HCT116 (cell line): Measurements from ENCODE around the gene ADAM10. TPM values are rescaled to one million over a fixed set of nuclear protein-coding genes. Genes with fewer than 3 reads are reported as not detected.

Experiments
- ATAC-seq: fragments of 200-7000 bp; cut with Tn5 transposase; 2 replicates; pipeline ENCODE4 v1.9.1; 2020; ENCODE audit warnings: mild to moderate bottlenecking, moderate library complexity
- BruUV-seq: library from RNA; stranded (reverse); fragments of 400-500 nt; replicated peaks from 2 replicates; lab custom pipeline; 2021; lab: Mats Ljungman, UMichigan
- CTCF ChIA-PET: fragments of 300-600 bp; sonication (Branson Sonifier 250); formaldehyde crosslinking; loops from one replicate; lab custom pipeline; 2021; ENCODE audit warnings: antibody characterized with exemption; lab: Charles Lee
- POLR2A ChIA-PET: fragments of 300-600, 350-600 bp; sonication (Branson Sonifier 250); formaldehyde crosslinking; loops from one replicate; lab custom pipeline; 2021; ENCODE audit warnings: antibody characterized with exemption; lab: Charles Lee
- RAD21 ChIA-PET, 2 experiments: fragments of 300-600 bp; sonication (Branson Sonifier 250); formaldehyde crosslinking; loops; one replicate each; lab custom pipeline; 2023; ENCODE audit warnings: low total read pairs in 2 of 2; ENCODE audit not compliant: uncharacterized antibody in 2 of 2, unreplicated experiment in 2 of 2, low non-redundant PET in 1 of 2; lab: Charles Lee
- DNase-seq: peaks from one replicate; pipeline ENCODE4 v3.0.0-alpha.2; 2010; ENCODE audit warnings: low read depth, low spot score
- H2AFZ ChIP-seq: fragments of 200-600 bp; shearing (Covaris generic), sonication (generic); 2 replicates; pipeline ENCODE4 v1.6.1; 2017; ENCODE audit warnings: low read depth, mixed run types, mixed read lengths, antibody characterized with exemption, low read length; ENCODE audit not compliant: poor library complexity, severe bottlenecking
- H3K27ac ChIP-seq: 2 replicates; pipeline ENCODE4 v1.5.1; 2012; ENCODE audit warnings: low read depth, low read length
- H3K27me3 ChIP-seq: fragments of 200-600 bp; sonication (generic); 2 replicates; pipeline ENCODE4 v1.6.1; 2016; ENCODE audit warnings: mixed run types, low read length, mixed read lengths; ENCODE audit not compliant: insufficient read depth
- H3K36me3 ChIP-seq, 2 experiments: fragments of 200-500 bp in 1 of 2; fragments of 200-600 bp in 1 of 2; sonication (Bioruptor generic) in 1 of 2; sonication (generic) in 1 of 2; 2 replicates each; pipeline versions ENCODE4 v1.5.1 to v1.6.1; 2014 to 2016; ENCODE audit warnings: low read length in 2 of 2, inconsistent platforms in 1 of 2, mixed read lengths in 1 of 2, mixed run types in 1 of 2; ENCODE audit not compliant: insufficient read depth in 2 of 2, control insufficient read depth in 1 of 2
- H3K4me1 ChIP-seq, 2 experiments: fragments of 200-600 bp in 1 of 2; sonication (generic) in 1 of 2; 2 replicates each; pipeline versions ENCODE4 v1.5.1 to v1.6.1; 2012 to 2017; ENCODE audit warnings: low read length in 2 of 2, inconsistent platforms in 1 of 2, mild to moderate bottlenecking in 1 of 2, mixed read lengths in 1 of 2, mixed run types in 1 of 2, moderate library complexity in 1 of 2; ENCODE audit not compliant: insufficient read depth in 2 of 2, control insufficient read depth in 1 of 2
- H3K4me2 ChIP-seq: fragments of 200-600 bp; sonication (generic); 2 replicates; pipeline ENCODE4 v1.6.1; 2017; ENCODE audit warnings: mixed run types, low read length, mixed read lengths
- H3K4me3 ChIP-seq, 2 experiments: fragments of 200-600 bp in 1 of 2; sonication (generic) in 1 of 2; replicated peaks in 1 of 2; 2 replicates each; pipeline ENCODE4 v1.5.1; 2011 to 2016; ENCODE audit warnings: low read length in 2 of 2, control low read depth in 1 of 2, low read depth in 1 of 2, mild to moderate bottlenecking in 1 of 2, mixed read lengths in 1 of 2, mixed run types in 1 of 2
- H3K79me2 ChIP-seq: fragments of 200-600 bp; sonication (generic); 2 replicates; pipeline ENCODE4 v1.6.1; 2017; ENCODE audit warnings: mild to moderate bottlenecking, mixed run types, low read length, moderate library complexity, mixed read lengths; ENCODE audit not compliant: insufficient read depth
- H3K9ac ChIP-seq: fragments of 200-600 bp; sonication (generic); 2 replicates; pipeline ENCODE4 v1.6.1; 2016; ENCODE audit warnings: low read length, mixed read lengths
- H3K9me2 ChIP-seq: fragments of 200-600 bp; sonication (generic), shearing (Covaris generic); 2 replicates; pipeline ENCODE4 v1.6.1; 2017; ENCODE audit warnings: mixed run types, mild to moderate bottlenecking, moderate library complexity; ENCODE audit not compliant: insufficient read depth
- H3K9me3 ChIP-seq, 2 experiments: fragments of 200-500 bp in 1 of 2; fragments of 200-600 bp in 1 of 2; sonication (Bioruptor generic) in 1 of 2; sonication (generic) in 1 of 2; 2 replicates each; pipeline ENCODE4 v1.6.1; 2014 to 2017; ENCODE audit warnings: low read length in 2 of 2, mixed read lengths in 2 of 2, inconsistent platforms in 1 of 2, low read depth in 1 of 2, mild to moderate bottlenecking in 1 of 2, mixed run types in 1 of 2, moderate library complexity in 1 of 2; ENCODE audit not compliant: control insufficient read depth in 1 of 2, insufficient read depth in 1 of 2
- H4K20me1 ChIP-seq: fragments of 200-600 bp; sonication (generic), shearing (Covaris generic); 2 replicates; pipeline ENCODE4 v1.6.1; 2017; ENCODE audit warnings: mixed run types, mild to moderate bottlenecking, moderate library complexity; ENCODE audit not compliant: insufficient read depth
- CBX3 ChIP-seq: IDR thresholded peaks from 2 replicates; pipeline ENCODE4 v1.6.1; 2012; ENCODE audit warnings: low read depth
- ELF1 ChIP-seq: IDR thresholded peaks from 2 replicates; pipeline ENCODE4 v1.6.1; 2012; ENCODE audit warnings: low read depth, borderline replicate concordance
- EZH2phosphoT487 ChIP-seq: fragments of 200-600 bp; IDR thresholded peaks from 2 replicates; pipeline ENCODE4 v1.6.1; 2018; ENCODE audit warnings: antibody characterized with exemption, borderline replicate concordance
- FOSL1 ChIP-seq: IDR thresholded peaks from 2 replicates; pipeline ENCODE4 v1.6.1; 2012; ENCODE audit warnings: low read depth
- POLR2A ChIP-seq: IDR thresholded peaks from 2 replicates; pipeline ENCODE4 v1.7.0; 2011; ENCODE audit warnings: borderline replicate concordance; ENCODE audit not compliant: insufficient read depth, insufficient read length; ENCODE audit errors: extremely low read depth
- POLR2AphosphoS5 ChIP-seq: IDR thresholded peaks from 2 replicates; pipeline ENCODE4 v1.6.1; 2011; ENCODE audit warnings: mild to moderate bottlenecking, low read depth, low read length, moderate library complexity
- RAD21 ChIP-seq: IDR thresholded peaks from 2 replicates; pipeline ENCODE4 v1.6.1; 2012; ENCODE audit warnings: low read depth, mild to moderate bottlenecking
- SIN3A ChIP-seq: IDR thresholded peaks from 2 replicates; pipeline ENCODE4 v1.6.1; 2012; ENCODE audit warnings: low read depth
- SP1 ChIP-seq: IDR thresholded peaks from 2 replicates; pipeline ENCODE4 v1.6.1; 2012; ENCODE audit warnings: low read depth
- SRF ChIP-seq: IDR thresholded peaks from 2 replicates; pipeline ENCODE4 v1.6.1; 2012; ENCODE audit warnings: low read depth
- TCF7L2 ChIP-seq: IDR thresholded peaks from 2 replicates; pipeline ENCODE4 v1.7.0; 2011; ENCODE audit warnings: borderline replicate concordance, inconsistent platforms; ENCODE audit not compliant: insufficient read depth, insufficient read length; ENCODE audit errors: extremely low read depth
- YY1 ChIP-seq: IDR thresholded peaks from 2 replicates; pipeline ENCODE4 v1.6.1; 2011; ENCODE audit warnings: low read length, low read depth, moderate library complexity, mild to moderate bottlenecking; ENCODE audit not compliant: insufficient replicate concordance; ENCODE audit errors: extremely low read depth
- ZBTB33 ChIP-seq: IDR thresholded peaks from 2 replicates; pipeline ENCODE4 v1.6.1; 2011; ENCODE audit warnings: mild to moderate bottlenecking, low read length, moderate library complexity; ENCODE audit not compliant: insufficient replicate concordance; ENCODE audit errors: extremely low read depth
- ZFX ChIP-seq: fragments of 450-650 bp; IDR thresholded peaks from 2 replicates; pipeline ENCODE4 v1.6.1; 2017
- ZNF274 ChIP-seq: fragments of 200-500 bp; sonication (Bioruptor generic); IDR thresholded peaks from 2 replicates; pipeline ENCODE4 v1.6.1; 2014; ENCODE audit warnings: mild to moderate bottlenecking, low read depth, low read length, inconsistent platforms
- intact Hi-C: fragments of 100-400 bp; cut with micrococcal nuclease; formaldehyde crosslinking; loops from 2 replicates; pipeline ENCODE4 v1.10.0; 2022
- total RNA-seq: library from RNA; stranded (reverse); gene quantifications from one replicate; pipeline ENCODE4 v1.2.1, GENCODE V29; 2021; ENCODE audit not compliant: unreplicated experiment
- TF ChIP-seq, protein P1 (sequence below): IDR thresholded peaks from 2 replicates; pipeline ENCODE4 v1.6.1; 2012; ENCODE audit warnings: low read depth
- TF ChIP-seq, protein P2 (sequence below), 3 experiments: fragments of 200-600 bp in 1 of 3; sonication (generic) in 1 of 3; IDR thresholded peaks in 2 of 3; conservative IDR thresholded peaks in 1 of 3; 2 replicates each; pipeline ENCODE4 v1.5.1; 2012 to 2017; ENCODE audit warnings: low read depth in 2 of 3, low read length in 2 of 3, antibody characterized with exemption in 1 of 3, borderline replicate concordance in 1 of 3, control low read depth in 1 of 3, mild to moderate bottlenecking in 1 of 3, mixed read lengths in 1 of 3, mixed run types in 1 of 3, moderate library complexity in 1 of 3; ENCODE audit not compliant: insufficient read depth in 1 of 3
- TF ChIP-seq, protein P3 (sequence below): IDR thresholded peaks from 2 replicates; pipeline ENCODE4 v1.6.1; 2012
- TF ChIP-seq, protein P4 (sequence below): IDR thresholded peaks from 2 replicates; pipeline ENCODE4 v1.6.1; 2012

The ADAM10 gene
- total RNA-seq, 1 experiment from 2014 or later: 158 TPM

- BruUV-seq: no TSS peak
- intact Hi-C loops: no loop called here
- Histone ChIP-seq H3K36me3 (no peaks in the 10 kb centered on the region), H3K79me2 (no peaks in the 10 kb centered on the region), H3K4me1 (no peaks in the 10 kb centered on the region), H2AFZ (no peak overlapping the region), H3K27ac (no peak overlapping the region), H3K4me2 (no peak overlapping the region), H3K4me3 (no peak overlapping the region), H3K9ac (no peak overlapping the region), H4K20me1 (no peaks in the 10 kb centered on the region), H3K9me2 (no peaks in the 10 kb centered on the region), H3K27me3 (no peaks in the 10 kb centered on the region), H3K9me3 (no peaks in the 10 kb centered on the region)
- no peak for DNase-seq
- POLR2A ChIA-PET: interaction anchor here (1.2 kb wide), 1 partner anchor 12 kb away, joined by 3 read pairs; no protein-coding TSS in a partner anchor
- ATAC-seq: no peak
- CTCF ChIA-PET: no interaction called here
- TF ChIP-seq, protein P1, sequence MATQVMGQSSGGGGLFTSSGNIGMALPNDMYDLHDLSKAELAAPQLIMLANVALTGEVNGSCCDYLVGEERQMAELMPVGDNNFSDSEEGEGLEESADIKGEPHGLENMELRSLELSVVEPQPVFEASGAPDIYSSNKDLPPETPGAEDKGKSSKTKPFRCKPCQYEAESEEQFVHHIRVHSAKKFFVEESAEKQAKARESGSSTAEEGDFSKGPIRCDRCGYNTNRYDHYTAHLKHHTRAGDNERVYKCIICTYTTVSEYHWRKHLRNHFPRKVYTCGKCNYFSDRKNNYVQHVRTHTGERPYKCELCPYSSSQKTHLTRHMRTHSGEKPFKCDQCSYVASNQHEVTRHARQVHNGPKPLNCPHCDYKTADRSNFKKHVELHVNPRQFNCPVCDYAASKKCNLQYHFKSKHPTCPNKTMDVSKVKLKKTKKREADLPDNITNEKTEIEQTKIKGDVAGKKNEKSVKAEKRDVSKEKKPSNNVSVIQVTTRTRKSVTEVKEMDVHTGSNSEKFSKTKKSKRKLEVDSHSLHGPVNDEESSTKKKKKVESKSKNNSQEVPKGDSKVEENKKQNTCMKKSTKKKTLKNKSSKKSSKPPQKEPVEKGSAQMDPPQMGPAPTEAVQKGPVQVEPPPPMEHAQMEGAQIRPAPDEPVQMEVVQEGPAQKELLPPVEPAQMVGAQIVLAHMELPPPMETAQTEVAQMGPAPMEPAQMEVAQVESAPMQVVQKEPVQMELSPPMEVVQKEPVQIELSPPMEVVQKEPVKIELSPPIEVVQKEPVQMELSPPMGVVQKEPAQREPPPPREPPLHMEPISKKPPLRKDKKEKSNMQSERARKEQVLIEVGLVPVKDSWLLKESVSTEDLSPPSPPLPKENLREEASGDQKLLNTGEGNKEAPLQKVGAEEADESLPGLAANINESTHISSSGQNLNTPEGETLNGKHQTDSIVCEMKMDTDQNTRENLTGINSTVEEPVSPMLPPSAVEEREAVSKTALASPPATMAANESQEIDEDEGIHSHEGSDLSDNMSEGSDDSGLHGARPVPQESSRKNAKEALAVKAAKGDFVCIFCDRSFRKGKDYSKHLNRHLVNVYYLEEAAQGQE: no peak
- TF ChIP-seq, protein P2, sequence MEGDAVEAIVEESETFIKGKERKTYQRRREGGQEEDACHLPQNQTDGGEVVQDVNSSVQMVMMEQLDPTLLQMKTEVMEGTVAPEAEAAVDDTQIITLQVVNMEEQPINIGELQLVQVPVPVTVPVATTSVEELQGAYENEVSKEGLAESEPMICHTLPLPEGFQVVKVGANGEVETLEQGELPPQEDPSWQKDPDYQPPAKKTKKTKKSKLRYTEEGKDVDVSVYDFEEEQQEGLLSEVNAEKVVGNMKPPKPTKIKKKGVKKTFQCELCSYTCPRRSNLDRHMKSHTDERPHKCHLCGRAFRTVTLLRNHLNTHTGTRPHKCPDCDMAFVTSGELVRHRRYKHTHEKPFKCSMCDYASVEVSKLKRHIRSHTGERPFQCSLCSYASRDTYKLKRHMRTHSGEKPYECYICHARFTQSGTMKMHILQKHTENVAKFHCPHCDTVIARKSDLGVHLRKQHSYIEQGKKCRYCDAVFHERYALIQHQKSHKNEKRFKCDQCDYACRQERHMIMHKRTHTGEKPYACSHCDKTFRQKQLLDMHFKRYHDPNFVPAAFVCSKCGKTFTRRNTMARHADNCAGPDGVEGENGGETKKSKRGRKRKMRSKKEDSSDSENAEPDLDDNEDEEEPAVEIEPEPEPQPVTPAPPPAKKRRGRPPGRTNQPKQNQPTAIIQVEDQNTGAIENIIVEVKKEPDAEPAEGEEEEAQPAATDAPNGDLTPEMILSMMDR (IDR thresholded peaks at IDR 0.05 in 2 of 3, conservative IDR thresholded peaks at IDR 0.05 in 1 of 3; ENCODE audit: borderline replicate concordance in 1 of 3, insufficient read depth in 1 of 3, low read depth in 2 of 3, low read length in 2 of 3): no peak
- TF ChIP-seq, protein P3, sequence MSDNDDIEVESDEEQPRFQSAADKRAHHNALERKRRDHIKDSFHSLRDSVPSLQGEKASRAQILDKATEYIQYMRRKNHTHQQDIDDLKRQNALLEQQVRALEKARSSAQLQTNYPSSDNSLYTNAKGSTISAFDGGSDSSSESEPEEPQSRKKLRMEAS: no peak
- TF ChIP-seq SIN3A (no peak), POLR2AphosphoS5 (no peak), YY1 (no peak), RAD21 (no peak), ELF1 (no peak), TCF7L2 (no peak), ZNF274 (no peak), ZFX (no peak), ZBTB33 (no peak), FOSL1 (no peak), EZH2phosphoT487 (no peak), CBX3 (no peak), SP1 (no peak), POLR2A (no peak), SRF (no peak)
- TF ChIP-seq, protein P4, sequence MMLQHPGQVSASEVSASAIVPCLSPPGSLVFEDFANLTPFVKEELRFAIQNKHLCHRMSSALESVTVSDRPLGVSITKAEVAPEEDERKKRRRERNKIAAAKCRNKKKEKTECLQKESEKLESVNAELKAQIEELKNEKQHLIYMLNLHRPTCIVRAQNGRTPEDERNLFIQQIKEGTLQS: no peak
- RAD21 ChIA-PET: no interaction called here
Measured at GRCh38 chr15:58574631-58575030, 174.9 kb downstream of the ADAM10 start.
